ENCODE data around the gene OR2K2. TPM values are rescaled to one million over a fixed set of nuclear protein-coding genes. Genes with fewer than 3 reads are reported as not detected.
A peak's percentile ranks its signal among the peaks of the same experiment; 100 is the strongest.
"Not testable (repeated sequence)": the region's sequence is repeated elsewhere in the genome, so short reads cannot be mapped to it uniquely, and the experiment has no call there.

OR2K2 gene, protein sequence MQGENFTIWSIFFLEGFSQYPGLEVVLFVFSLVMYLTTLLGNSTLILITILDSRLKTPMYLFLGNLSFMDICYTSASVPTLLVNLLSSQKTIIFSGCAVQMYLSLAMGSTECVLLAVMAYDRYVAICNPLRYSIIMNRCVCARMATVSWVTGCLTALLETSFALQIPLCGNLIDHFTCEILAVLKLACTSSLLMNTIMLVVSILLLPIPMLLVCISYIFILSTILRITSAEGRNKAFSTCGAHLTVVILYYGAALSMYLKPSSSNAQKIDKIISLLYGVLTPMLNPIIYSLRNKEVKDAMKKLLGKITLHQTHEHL
- total RNA-seq, result not detected

DNA sequence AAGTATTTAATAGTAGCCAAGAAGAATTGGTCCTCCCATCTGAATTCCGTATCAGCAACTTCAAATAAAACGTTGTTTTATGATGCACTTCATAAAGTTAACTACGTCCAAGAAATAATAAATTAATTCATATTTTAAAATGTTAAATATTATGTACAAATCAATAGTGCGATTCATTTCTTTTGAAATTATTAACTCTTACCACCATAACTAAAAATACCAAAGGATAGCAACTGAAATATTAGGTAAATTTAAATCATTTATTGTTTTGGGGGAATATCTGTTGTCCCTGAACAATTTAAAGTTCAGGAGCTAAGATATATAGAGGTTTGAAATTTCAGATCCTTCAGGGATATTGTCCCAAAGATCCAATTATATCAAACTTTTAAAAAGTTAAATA lies at the start of gene OR2K2:
TSS of gene OR2K2 (minus strand) at position 101 of the 400 bp plus-strand sequence. CDS start 1,791 bp downstream, outside the sequence.
- DNase-seq, result no peak

- no peak for DNase-seq
These were observed 46.0 kb upstream of the OR2K2 start for GRCh38 chr9:111375817-111376564.

DNA sequence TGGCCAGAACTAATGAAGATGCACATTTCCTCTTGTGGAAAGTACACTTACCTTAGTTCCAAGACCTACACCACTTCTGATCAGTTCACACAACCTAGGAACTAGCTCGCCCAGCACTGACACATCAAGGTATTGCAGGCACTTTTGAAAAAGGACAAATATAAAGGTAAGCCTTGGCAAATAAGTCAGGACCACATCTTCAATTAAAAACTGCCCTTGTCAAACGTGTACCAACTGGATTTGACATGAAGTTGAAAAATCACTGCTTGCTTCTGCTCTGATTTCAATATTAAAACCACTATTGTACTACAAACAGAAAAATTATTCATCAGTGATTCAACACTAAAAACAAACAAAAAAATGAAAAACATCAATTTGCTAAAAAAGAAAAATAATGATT lies 45.0 kb upstream of the OR2K2 start:
- DNase-seq, result no peak

GRCh38 chr9:111372297-111372696 lies 42.3 kb upstream of the OR2K2 start:
- no peak for DNase-seq

DNA sequence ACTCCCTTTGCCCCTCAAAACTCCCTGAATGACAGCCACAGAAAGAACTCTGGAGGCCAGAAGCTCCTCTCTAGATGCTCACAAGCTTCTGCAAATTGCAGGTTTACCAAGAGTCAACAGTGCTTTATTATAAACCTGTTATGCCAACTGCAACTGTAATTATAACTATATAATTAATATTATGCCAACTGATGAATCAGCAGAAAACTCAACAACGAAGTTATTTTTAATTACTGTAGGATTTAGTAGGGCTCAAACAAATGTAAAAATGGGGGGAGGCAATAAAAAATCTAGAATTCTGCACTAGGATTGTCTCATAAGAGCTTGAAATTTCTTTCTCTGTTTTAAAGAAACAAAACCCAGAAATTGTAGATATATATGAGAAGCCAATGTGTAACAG lies 37.0 kb upstream of the OR2K2 start:
- no peak for DNase-seq

DNA sequence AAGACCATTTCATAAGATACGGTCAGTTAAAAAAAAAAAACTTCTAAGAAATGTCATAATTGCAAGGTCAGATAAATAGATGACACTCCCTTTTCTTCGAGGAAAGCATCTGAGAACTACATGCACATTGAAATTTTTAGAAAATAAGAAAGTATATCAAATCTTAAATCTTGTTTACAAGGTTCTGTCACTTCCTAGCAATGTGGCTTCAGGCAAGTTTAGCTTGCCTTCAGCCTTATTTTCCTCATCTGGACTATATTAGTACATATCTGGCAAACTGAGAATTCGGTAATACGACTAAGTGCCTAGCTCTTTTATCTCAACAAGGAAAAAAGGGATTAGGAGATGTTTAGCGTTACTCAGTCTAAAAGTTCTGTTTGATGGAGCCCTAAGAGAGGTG lies 32.5 kb upstream of the OR2K2 start:
- DNase-seq, result no peak

DNA sequence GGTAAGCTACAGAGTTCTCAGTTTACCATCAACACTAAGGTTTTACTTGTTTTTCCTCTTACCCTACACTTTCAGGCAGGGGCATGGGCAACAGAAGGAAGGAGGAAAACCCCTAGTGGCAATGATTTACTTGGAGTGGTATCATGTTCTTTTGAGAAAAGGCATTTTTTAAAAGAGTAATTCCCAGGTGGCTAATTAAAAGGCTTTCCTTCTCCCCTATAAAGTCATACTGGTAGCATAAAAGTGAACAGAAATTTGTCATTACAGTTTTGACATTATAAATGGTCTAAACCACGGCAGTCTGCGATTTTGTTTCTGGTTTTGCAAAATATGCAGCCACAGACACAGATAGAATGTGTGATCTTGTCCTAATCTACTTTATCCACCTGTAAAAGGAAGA lies 30.9 kb upstream of the OR2K2 start:
- no peak for DNase-seq

GRCh38 chr9:111356481-111357244 lies 26.6 kb upstream of the OR2K2 start:
- DNase-seq, result peak; percentile 36

GRCh38 chr9:111352545-111352944 lies 22.5 kb upstream of the OR2K2 start:
- DNase-seq, result no peak

GRCh38 chr9:111350556-111350955 lies 20.5 kb upstream of the OR2K2 start:
- DNase-seq, result peak; percentile 59

- no peak for DNase-seq
These were observed 19.7 kb upstream of the OR2K2 start for GRCh38 chr9:111349766-111350165.

GRCh38 chr9:111348821-111349271 lies 18.8 kb upstream of the OR2K2 start:
- DNase-seq, result no peak

GRCh38 chr9:111334318-111334863 lies 4.4 kb upstream of the OR2K2 start:
- not testable (repeated sequence) for DNase-seq

GRCh38 chr9:111320631-111321030 lies 9.4 kb downstream of the OR2K2 start:
- DNase-seq, result no peak

DNA sequence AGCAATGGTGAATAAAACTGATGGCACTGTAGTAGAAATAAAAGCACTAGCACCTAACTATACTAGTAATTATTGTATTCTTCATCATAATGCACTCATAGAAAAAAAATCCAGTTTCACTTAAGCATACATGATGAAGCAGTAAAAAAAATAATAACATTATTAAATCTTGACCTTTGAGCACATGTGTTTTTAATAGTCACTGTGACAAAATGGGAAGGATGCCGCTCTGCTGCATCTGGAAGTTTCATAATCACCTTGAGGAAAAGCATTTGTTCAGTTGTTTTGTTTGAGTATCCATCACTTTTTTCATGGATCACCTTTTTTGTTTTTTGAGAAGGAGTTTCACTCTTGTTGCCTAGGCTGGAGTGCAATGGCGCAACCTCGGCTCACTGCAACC lies 13.2 kb downstream of the OR2K2 start:
- no peak for DNase-seq

- no peak for DNase-seq
These were observed 24.1 kb downstream of the OR2K2 start for GRCh38 chr9:111305914-111306313.

DNA sequence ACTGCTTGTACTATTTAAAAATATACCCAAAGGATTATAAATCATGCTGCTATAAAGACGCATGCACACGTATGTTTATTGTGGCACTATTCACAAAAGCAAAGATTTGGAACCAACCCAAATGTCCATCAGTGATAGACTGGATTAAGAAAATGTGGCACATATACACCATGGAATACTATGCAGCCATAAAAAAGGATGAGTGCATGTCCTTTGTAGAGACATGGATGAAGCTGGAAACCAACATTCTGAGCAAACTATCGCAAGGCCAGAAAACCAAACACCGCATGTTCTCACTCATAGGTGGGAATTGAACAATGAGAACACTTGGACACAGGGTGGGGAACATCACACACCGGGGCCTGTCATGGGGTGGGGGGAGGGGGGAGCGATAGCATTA lies 26.0 kb downstream of the OR2K2 start:
- DNase-seq, result not testable (repeated sequence)

GRCh38 chr9:111301195-111301594 lies 28.8 kb downstream of the OR2K2 start:
- no peak for DNase-seq

GRCh38 chr9:111300140-111300735 lies 29.8 kb downstream of the OR2K2 start:
- no peak for DNase-seq

DNA sequence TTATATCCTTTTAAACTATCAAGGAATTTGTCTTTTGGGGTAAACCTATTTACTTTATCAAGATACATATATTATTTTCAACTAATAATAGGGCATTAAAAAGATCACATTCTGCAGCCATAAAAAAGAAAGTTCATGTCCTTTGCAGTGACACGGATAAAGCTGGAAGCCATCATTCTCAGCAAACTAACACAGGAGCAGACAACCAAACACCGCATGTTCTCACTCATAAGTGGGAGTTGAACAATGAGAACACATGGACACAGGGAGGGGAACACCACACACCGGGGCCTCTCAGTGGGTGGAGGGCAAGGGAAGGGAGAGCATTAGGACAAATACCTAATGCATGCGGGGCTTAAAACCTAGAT lies 30.4 kb downstream of the OR2K2 start:
- DNase-seq, result not testable (repeated sequence)

- DNase-seq, result peak; percentile 94
These were observed 31.1 kb downstream of the OR2K2 start for GRCh38 chr9:111298731-111299598.

Data from skin of body (tissue), 2 donors.